HUES6 (cell line): ENCODE results near the gene MBTPS1.

ENCODE experiments used
- H3K27ac ChIP-seq: 2 replicates; pipeline ENCODE4 v1.7.0; 2013; ENCODE audit warnings: low read depth, mild to moderate bottlenecking, low read length, inconsistent platforms
- H3K27me3 ChIP-seq: 2 replicates; pipeline ENCODE4 v1.6.1; 2013; ENCODE audit warnings: low read length; ENCODE audit not compliant: control insufficient read depth, insufficient read depth
- H3K36me3 ChIP-seq: 2 replicates; pipeline ENCODE4 v1.6.1; 2013; ENCODE audit warnings: low read length; ENCODE audit not compliant: control insufficient read depth, insufficient read depth
- H3K4me1 ChIP-seq: 2 replicates; pipeline ENCODE4 v1.6.1; 2013; ENCODE audit warnings: low read length; ENCODE audit not compliant: control insufficient read depth, insufficient read depth
- H3K4me3 ChIP-seq: 2 replicates; pipeline ENCODE4 v1.5.1; 2013; ENCODE audit warnings: low read depth, low read length
- H3K9ac ChIP-seq: one replicate; pipeline ENCODE4 v1.6.1; 2013; ENCODE audit warnings: mild to moderate bottlenecking, low read length
- H3K9me3 ChIP-seq: 2 replicates; pipeline ENCODE4 v1.6.1; 2013; ENCODE audit warnings: low read depth, low read length; ENCODE audit not compliant: control insufficient read depth, insufficient read depth

MBTPS1 gene

DNA sequence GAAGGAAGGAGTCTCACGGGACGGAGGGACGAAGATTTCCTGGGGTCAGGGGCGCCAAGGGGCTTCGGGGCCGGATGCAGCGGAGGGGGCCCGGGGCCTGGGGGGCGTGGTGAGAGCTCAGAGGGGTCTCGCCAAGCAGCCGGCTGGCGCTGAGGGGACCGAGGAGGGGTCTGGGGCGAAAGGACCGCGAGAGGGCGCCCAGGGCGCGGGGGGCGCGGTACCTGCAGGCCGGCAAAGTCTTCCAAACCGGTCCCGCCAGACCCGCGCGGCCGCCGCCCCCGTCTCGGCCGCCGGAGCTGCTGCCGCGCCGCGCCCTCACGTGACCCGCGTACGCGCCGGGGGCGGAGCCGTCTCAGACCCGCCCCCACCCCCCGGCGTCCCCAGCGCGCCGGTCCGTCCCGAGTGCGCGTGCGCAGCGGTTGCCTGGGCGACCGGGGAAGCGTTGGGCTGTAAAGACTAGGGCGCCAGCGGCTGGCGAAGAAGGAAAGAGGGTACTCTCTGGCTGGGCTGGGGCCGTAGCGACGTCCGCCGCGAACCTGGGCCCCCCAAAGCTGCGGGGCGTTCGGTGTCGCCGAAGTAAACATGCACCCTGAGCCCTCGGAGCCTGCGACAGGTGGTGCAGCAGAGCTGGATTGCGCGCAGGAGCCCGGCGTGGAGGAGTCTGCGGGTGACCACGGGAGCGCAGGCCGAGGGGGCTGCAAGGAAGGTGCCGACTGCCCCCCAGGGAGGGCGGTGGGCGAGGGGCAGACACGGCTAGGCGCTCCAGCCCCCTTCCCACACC is 28.3 kb upstream of the MBTPS1 start, which contains the start of the genes DNAAF1 and HSDL1:
Gene DNAAF1 (plus strand): TSS at position 450 of the 781 bp plus-strand sequence. CDS start 133 bp downstream, at position 583.
Gene HSDL1 (minus strand): TSS at position 319 of the 781 bp plus-strand sequence. CDS start 13,856 bp downstream, outside the sequence.
- H3K4me3 ChIP-seq: peak within 1 kb of the TSS; percentile 95

DNA sequence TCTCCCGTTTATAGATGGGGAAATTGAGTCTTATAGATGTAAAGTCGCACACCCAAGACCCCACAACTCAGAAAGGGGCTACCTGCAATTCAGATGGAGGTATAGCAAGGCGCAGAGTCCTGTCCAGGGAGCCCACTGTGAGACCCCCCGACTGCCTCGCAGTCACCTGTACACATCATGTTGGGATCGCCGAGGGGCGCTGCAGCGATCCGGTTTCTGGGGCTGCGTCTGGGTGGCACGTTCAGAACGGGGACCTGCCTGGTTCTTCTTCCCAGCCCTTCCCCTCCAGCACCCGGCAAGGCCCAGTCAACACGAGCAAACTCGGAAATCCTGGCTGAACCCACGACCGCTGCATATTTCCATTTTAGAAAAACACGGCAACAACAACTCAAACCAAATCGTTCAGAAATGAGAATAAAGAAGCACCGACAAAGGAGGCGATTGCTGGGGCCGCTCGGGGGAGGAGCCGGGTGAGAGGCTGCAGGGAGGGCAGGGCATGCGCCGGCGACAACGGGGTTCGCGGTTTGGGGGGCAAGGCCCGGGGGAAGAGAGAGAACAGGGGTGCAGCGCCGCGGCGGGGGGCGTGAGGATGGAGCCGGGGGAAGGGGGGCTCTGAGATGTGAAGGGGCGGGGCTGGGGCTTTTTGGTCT is 27.6 kb upstream of the MBTPS1 start:
- Histone ChIP-seq H3K4me3 (peak overlapping the region; percentile 95), H3K9ac (peak overlapping the region; percentile 70), H3K27me3 (peaks cover 11% of the 10 kb centered on the region), H3K36me3 (no peaks in the 10 kb centered on the region), H3K9me3 (no peaks in the 10 kb centered on the region), H3K4me1 (peaks cover 10% of the 10 kb centered on the region), H3K27ac (peak overlapping the region; percentile 23; the same call in 1 of the 2 replicates)

More for the DNA sequence above, 28.3 kb upstream of the MBTPS1 start, which contains the start of the genes DNAAF1 and HSDL1:
- Histone ChIP-seq H3K36me3 (no peaks in the 10 kb centered on the region), H3K27me3 (peaks cover 11% of the 10 kb centered on the region), H3K27ac (peak within 1 kb of the TSS; percentile 23; the same call in 1 of the 2 replicates), H3K9ac (peak within 1 kb of the TSS; percentile 70), H3K9me3 (no peaks in the 10 kb centered on the region), H3K4me1 (0 out of 2 replicates have a peak, but pooled peaks cover 4% of the 10 kb centered on the region)

GRCh38 chr16:84143784-84144199 is 27.1 kb upstream of the MBTPS1 start:
- H3K27ac ChIP-seq: no peak overlapping the region
- H3K36me3 ChIP-seq: no peaks in the 10 kb centered on the region
- H3K4me1 ChIP-seq: peaks cover 16% of the 10 kb centered on the region
- peaks cover 11% of the 10 kb centered on the region for H3K27me3 ChIP-seq
- no peak overlapping the region for H3K9ac ChIP-seq
- H3K9me3 ChIP-seq: no peaks in the 10 kb centered on the region
- peak overlapping the region; percentile 95 for H3K4me3 ChIP-seq

GRCh38 chr16:84143081-84143480 is 26.3 kb upstream of the MBTPS1 start:
- Histone ChIP-seq H3K9ac (no peak overlapping the region), H3K4me3 (no peak overlapping the region), H3K27me3 (peaks cover 11% of the 10 kb centered on the region), H3K9me3 (no peaks in the 10 kb centered on the region), H3K4me1 (peaks cover 21% of the 10 kb centered on the region), H3K36me3 (no peaks in the 10 kb centered on the region), H3K27ac (no peak overlapping the region)

DNA sequence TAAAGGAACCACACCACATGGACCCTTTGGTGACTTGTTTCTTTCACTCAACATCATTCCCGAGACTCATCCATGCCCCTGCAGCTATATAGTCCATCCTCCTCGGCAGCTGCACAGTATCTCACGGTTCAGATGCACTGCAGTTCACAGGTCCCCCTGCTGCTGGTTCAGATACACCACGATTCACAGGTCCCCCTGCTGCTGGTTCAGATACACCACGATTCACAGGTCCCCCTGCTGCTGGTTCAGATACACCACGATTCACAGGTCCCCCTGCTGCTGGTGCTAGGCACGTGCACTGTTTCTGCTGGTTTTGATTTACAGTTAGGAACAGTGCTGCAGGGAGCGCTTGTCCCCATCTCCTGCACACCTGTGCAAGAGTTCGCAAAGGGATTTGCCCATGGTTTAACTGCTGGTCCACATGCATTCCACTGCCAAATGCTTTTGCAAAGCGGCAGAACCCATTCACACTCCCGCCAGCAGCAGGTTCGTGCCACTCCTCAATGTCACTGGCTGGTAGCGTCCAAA is 24.5 kb upstream of the MBTPS1 start:
- Histone ChIP-seq H3K4me1 (peaks cover 36% of the 10 kb centered on the region), H3K9me3 (no peaks in the 10 kb centered on the region), H3K27ac (no peak overlapping the region)

DNA sequence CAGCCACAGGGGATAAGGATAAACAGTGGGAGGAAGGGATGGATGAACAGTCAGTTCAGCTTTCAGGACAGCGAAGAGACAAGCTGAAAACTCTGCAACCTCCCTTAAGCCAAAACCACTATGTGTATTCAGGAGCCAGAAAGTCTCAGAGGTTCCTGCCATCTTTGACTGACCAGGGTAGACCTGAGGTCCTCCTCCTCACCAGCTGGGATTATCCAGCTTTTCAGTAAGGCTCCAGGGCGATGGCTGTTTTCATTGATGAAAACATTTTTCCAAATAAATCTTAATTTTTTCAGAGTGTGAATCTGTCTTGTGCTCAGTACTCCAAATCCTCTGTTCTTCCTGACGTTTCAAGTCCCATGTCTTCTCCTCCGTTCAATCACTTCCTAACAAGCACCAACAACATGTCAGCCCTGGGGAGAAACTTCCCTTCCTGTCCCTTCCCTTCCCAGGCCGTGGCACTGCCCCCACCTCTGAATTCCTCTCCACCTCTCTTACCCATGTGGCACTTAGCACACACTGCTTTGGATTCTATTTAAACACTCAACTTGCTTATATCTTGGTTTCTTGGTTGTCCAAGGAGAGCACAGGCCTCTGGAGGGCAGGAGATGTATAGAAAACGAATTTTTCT is 23.0 kb upstream of the MBTPS1 start:
- Histone ChIP-seq H3K4me1 (peaks cover 39% of the 10 kb centered on the region), H3K27ac (no peak overlapping the region), H3K9me3 (no peaks in the 10 kb centered on the region), H3K9ac (peak overlapping the region; percentile 7), H3K4me3 (no peak overlapping the region; the same call in 1 of the 2 replicates), H3K36me3 (no peaks in the 10 kb centered on the region), H3K27me3 (no peaks in the 10 kb centered on the region)

More for the DNA sequence above, 24.5 kb upstream of the MBTPS1 start:
- Histone ChIP-seq H3K9ac (no peak overlapping the region), H3K4me3 (no peak overlapping the region), H3K27me3 (peaks cover 4% of the 10 kb centered on the region), H3K36me3 (no peaks in the 10 kb centered on the region)

DNA sequence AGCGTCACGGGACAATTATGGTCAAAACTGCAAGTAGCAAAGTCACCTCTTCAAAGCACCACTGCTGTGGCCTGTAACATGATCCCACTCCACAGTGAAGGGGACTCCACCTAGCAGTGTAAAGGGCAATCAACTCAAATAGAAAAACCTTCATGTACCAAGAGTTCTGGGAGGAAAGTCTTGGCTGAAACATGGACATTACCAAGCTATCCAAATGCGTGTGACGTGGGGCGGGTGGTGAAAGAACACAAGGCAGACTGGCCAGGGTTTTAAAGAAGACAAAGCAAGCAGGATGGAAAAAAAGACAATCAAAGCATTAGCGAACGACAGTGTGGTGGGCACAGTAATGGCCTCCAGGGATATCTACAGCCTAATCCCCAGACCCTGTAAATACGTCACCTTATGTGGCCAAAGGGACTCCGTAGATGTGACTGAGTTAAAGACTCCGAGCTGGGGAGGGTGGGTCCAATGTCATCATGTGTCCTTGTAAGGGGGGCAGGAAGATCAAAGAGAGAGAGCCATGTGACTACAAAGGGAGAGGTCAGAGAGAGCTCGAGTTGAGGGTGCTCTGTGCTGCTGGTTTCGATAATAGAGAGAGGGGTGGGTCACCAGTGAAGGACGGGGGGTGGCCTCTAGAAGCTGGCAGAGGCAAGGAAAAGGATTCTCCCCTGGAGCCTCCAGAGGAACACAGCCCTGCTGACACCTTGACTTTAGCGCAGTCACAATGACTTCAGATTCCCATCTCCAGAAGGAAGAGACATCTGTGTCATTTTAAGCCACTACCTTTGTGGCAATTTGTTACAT is 22.3 kb upstream of the MBTPS1 start:
- no peaks in the 10 kb centered on the region for H3K27me3 ChIP-seq
- H3K4me1 ChIP-seq: peaks cover 39% of the 10 kb centered on the region
- H3K27ac ChIP-seq: no peak overlapping the region; the same call in 1 of the 2 replicates
- H3K9me3 ChIP-seq: no peaks in the 10 kb centered on the region
- peak overlapping the region; percentile 7 for H3K9ac ChIP-seq
- H3K4me3 ChIP-seq: peak overlapping the region; percentile 10; the same call in 1 of the 2 replicates
- no peaks in the 10 kb centered on the region for H3K36me3 ChIP-seq

DNA sequence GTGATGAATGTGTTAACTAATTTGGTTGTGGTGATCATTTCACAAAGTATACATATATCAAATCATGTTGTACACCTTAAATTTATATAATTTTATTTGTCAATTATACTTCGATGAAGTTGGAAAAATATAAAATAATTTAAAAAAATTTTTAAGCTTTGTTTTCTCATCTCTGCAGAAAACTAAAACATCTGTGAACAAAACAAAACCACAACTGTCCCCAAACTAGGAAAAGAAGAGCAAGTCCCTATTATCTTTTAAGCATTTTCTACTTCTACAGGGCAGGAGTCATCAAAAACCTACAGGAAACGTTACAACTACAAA is 21.7 kb upstream of the MBTPS1 start:
- Histone ChIP-seq H3K27ac (no peak overlapping the region; the same call in 1 of the 2 replicates), H3K4me3 (no peak overlapping the region; the same call in 1 of the 2 replicates), H3K4me1 (peaks cover 39% of the 10 kb centered on the region), H3K9me3 (no peaks in the 10 kb centered on the region), H3K27me3 (no peaks in the 10 kb centered on the region), H3K9ac (no peak overlapping the region), H3K36me3 (no peaks in the 10 kb centered on the region)

DNA sequence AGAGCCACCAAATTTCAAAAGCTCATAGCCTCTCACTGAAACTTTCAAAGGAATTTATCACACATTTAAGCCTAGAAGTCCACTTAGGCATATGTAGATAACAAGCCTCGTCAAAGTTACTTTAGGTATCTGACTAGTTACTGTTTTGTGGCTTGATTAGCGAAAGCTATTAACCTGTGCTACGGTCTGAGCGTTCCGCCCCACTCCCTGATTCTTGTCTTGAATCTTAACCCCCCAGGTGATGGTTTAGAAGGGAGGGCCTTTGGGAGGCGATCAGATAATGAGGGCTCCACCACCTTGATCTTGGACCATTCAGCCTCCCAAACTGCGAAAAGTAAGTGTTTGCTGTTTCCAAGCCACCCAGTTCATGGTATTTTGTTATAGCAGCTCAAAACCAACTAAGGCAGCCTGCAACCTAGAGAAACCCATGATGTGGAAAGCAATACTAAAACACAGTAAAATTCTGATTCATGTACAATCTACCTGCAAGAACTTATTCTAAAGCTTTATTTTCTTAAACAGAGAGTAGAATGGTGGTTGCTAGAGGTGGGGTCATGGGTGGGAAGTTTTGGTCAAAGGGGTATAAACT is 21.1 kb upstream of the MBTPS1 start:
- peaks cover 39% of the 10 kb centered on the region for H3K4me1 ChIP-seq
- no peaks in the 10 kb centered on the region for H3K36me3 ChIP-seq
- no peaks in the 10 kb centered on the region for H3K9me3 ChIP-seq
- H3K27ac ChIP-seq: no peak overlapping the region
- H3K4me3 ChIP-seq: no peak overlapping the region
- H3K9ac ChIP-seq: no peak overlapping the region
- no peaks in the 10 kb centered on the region for H3K27me3 ChIP-seq

DNA sequence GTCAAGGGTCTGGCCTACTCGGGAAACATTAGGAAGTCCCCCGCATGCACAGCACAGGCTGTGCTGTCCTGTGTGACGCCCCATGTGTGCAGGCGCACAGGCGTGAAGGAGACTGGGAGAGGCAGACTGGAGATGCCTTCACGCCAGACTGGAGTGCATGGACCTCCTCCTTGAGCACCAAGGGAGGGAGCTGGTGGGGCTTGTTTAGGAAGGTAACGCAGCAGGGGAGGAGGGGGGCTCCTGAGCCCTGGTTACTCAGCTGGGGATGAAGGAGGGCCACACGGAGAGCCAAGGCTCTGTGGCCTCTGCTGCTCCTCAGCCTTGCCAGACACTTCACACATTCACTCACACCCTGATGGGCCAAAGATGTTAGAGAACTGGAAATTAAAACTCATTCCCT is 20.5 kb upstream of the MBTPS1 start:
- no peaks in the 10 kb centered on the region for H3K9me3 ChIP-seq
- no peaks in the 10 kb centered on the region for H3K36me3 ChIP-seq
- H3K9ac ChIP-seq: no peak overlapping the region
- H3K4me3 ChIP-seq: no peak overlapping the region
- no peaks in the 10 kb centered on the region for H3K27me3 ChIP-seq
- no peak overlapping the region for H3K27ac ChIP-seq
- H3K4me1 ChIP-seq: peaks cover 39% of the 10 kb centered on the region
